ACC112 (cell line): ENCODE results near the gene COL8A1.
A peak's percentile ranks its signal among the peaks of the same experiment; 100 is the strongest.
"Not testable (repeated sequence)": the region's sequence is repeated elsewhere in the genome, so short reads cannot be mapped to it uniquely, and the experiment has no call there.

Source experiments
- H2AFZ ChIP-seq: fragments of 200-600 bp; sonication (generic); one replicate; pipeline ENCODE4 v1.6.0; 2017; ENCODE audit warnings: antibody characterized with exemption, low read length; ENCODE audit not compliant: unreplicated experiment
- H3K27ac ChIP-seq: fragments of 200-600 bp; sonication (generic); 2 replicates; pipeline ENCODE4 v1.5.1; 2014; ENCODE audit warnings: low read depth, mild to moderate bottlenecking, antibody characterized with exemption, low read length, moderate library complexity
- H3K27me3 ChIP-seq: fragments of 200-600 bp; sonication (generic); 2 replicates; pipeline ENCODE4 v1.6.1; 2014; ENCODE audit warnings: mild to moderate bottlenecking, antibody characterized with exemption, low read length, moderate library complexity, mixed read lengths; ENCODE audit not compliant: insufficient read depth
- H3K36me3 ChIP-seq: fragments of 200-600 bp; sonication (generic); 2 replicates; pipeline ENCODE4 v1.6.1; 2016; ENCODE audit warnings: mild to moderate bottlenecking, antibody characterized with exemption, low read length, moderate library complexity, mixed read lengths; ENCODE audit not compliant: insufficient read depth
- H3K4me1 ChIP-seq: fragments of 200-600 bp; sonication (generic); one replicate; pipeline ENCODE4 v1.6.1; 2016; ENCODE audit warnings: low read length, mixed read lengths; ENCODE audit not compliant: insufficient read depth, unreplicated experiment, control insufficient read depth
- H3K4me3 ChIP-seq: fragments of 200-600 bp; sonication (generic); 2 replicates; pipeline ENCODE4 v1.5.1; 2014; ENCODE audit warnings: mild to moderate bottlenecking, low read depth, low read length
- H3K79me2 ChIP-seq: fragments of 200-600 bp; sonication (generic); one replicate; pipeline ENCODE4 v1.6.0; 2016; ENCODE audit warnings: low read length; ENCODE audit not compliant: control insufficient read depth, unreplicated experiment, insufficient read depth

COL8A1 gene

GRCh38 chr3:99638167-99638948, at the start of gene COL8A1:
TSS of gene COL8A1 (plus strand) at chr3:99638594. CDS start at chr3:99790683, 152,089 bp downstream.
- Histone ChIP-seq H3K4me1 (peaks cover 53% of the 10 kb centered on the region), H3K36me3 (peaks cover 9% of the 10 kb centered on the region; the same call in 1 of the 2 replicates), H2AFZ (peak within 1 kb of the TSS; percentile 53), H3K27me3 (no peaks in the 10 kb centered on the region), H3K4me3 (peak within 1 kb of the TSS; percentile 91), H3K79me2 (peaks cover 58% of the 10 kb centered on the region), H3K27ac (peak within 1 kb of the TSS; percentile 94)

DNA sequence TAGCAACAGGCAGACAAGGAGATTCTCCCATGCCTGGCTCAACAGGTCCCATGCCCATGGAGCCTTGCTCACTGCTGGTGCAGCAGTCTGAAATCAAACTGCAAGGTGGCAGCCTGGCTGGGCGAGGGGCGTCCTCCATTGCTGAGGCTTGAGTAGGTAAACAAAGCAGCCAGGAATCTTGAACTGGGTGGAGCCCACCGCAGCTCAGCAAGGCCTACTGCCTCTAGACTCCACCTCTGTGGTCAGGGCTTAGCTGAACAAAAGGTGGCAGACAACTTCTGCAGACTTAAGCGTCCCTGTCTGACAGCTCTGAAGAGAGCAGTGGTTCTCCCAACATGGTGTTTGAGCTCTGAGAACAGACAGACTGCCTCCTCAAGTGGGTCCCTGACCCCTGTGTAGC, 49.2 kb upstream of the COL8A1 start:
- not testable (repeated sequence) for H3K79me2 ChIP-seq, H3K36me3 ChIP-seq, H3K27me3 ChIP-seq, H3K4me1 ChIP-seq, H2AFZ ChIP-seq, H3K27ac ChIP-seq, H3K4me3 ChIP-seq

DNA sequence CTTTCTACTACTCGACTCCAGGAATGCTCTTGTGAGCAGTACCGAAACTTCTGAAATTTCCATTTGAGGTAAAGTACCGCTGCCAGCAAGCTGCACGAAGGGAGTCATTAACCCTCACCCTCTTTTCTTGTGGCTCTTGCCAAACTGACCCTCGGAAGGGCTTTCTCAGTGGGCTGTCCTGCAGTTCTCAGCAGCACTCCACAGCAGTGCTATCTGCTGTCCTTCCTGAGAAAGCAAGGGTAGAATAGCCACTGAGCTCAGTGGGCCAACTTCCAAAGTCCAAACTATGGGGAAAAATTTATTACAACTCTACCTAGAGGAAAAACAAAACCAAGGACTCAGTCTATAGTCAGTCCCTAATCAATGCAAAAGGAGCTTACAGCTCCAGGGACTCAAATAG, 38.5 kb upstream of the COL8A1 start:
- Histone ChIP-seq H3K4me1 (no peaks in the 10 kb centered on the region), H3K36me3 (no peaks in the 10 kb centered on the region), H3K79me2 (no peaks in the 10 kb centered on the region), H3K27ac (no peak overlapping the region), H2AFZ (no peak overlapping the region), H3K27me3 (no peaks in the 10 kb centered on the region), H3K4me3 (no peak overlapping the region)

DNA sequence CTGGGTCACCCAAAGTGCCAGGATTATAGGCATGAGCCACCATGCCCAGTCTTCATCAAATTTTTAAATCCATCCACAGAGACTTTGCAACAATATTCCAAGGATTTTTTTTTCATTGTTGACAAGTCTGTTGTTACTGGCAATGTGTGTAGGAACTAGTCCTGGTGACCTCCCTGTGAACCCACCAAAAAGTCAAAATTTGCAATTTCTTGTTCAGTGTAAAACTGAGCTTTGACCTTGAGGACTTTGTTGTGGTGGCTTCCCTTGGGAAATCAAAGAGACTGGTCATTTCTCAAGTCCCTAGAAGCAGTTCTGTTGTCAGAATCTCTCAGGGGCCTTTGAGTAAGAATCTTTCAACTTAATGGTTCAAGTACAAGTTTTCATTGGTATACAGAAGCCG, 36.9 kb upstream of the COL8A1 start:
- Histone ChIP-seq H3K36me3 (no peaks in the 10 kb centered on the region), H3K4me3 (no peak overlapping the region), H3K27ac (no peak overlapping the region), H3K27me3 (no peaks in the 10 kb centered on the region), H3K79me2 (no peaks in the 10 kb centered on the region), H2AFZ (no peak overlapping the region), H3K4me1 (no peaks in the 10 kb centered on the region)

- Histone ChIP-seq H3K27me3 (no peaks in the 10 kb centered on the region), H3K4me3 (no peak overlapping the region), H2AFZ (no peak overlapping the region), H3K36me3 (no peaks in the 10 kb centered on the region), H3K79me2 (no peaks in the 10 kb centered on the region), H3K4me1 (no peaks in the 10 kb centered on the region), H3K27ac (no peak overlapping the region)
These were observed 36.2 kb upstream of the COL8A1 start for GRCh38 chr3:99602183-99602582.

- Histone ChIP-seq H3K27ac (no peak overlapping the region), H3K36me3 (no peaks in the 10 kb centered on the region), H2AFZ (peak overlapping the region; percentile 31), H3K4me1 (peaks cover 6% of the 10 kb centered on the region), H3K27me3 (no peaks in the 10 kb centered on the region), H3K79me2 (no peaks in the 10 kb centered on the region), H3K4me3 (no peak overlapping the region)
These were observed 31.2 kb upstream of the COL8A1 start for GRCh38 chr3:99607151-99607550.

GRCh38 chr3:99614768-99615167, 23.6 kb upstream of the COL8A1 start:
- Histone ChIP-seq H3K4me3 (no peak overlapping the region), H3K79me2 (no peaks in the 10 kb centered on the region), H3K36me3 (no peaks in the 10 kb centered on the region), H3K4me1 (no peaks in the 10 kb centered on the region), H3K27ac (no peak overlapping the region), H2AFZ (no peak overlapping the region), H3K27me3 (no peaks in the 10 kb centered on the region)

DNA sequence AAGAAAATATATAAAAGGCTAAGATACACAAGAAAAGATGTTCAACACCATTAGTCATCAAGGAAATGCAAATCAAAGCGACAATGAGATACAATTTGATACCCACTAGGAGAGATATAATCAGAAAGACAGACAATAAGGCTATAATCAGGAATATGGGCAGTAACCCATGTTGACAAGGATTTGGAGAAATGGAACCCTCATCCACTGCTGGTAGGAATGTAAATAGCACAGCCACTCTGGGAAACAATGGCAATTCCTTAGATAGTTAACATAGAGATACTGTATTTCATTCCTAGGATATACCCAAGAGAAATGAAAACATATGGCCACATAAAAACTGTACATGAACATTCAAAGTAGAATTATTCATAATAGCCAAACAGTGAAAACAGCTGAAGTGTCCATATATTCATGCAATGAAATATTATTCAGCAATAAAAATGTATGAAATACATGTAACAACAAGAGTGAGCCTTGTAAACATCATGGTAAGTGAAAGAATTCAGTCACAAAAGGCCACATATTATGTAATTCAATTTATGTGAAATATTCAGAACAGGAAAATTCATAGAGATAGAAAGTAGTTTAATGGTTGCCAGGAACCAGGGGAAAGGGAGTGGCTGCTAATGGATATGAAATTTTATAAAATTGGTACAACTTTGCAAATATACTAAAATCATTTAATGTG, 18.2 kb upstream of the COL8A1 start:
- Histone ChIP-seq H3K27me3 (no peaks in the 10 kb centered on the region), H2AFZ (no peak overlapping the region), H3K27ac (no peak overlapping the region), H3K79me2 (no peaks in the 10 kb centered on the region), H3K4me3 (no peak overlapping the region), H3K36me3 (no peaks in the 10 kb centered on the region), H3K4me1 (peaks cover 21% of the 10 kb centered on the region)

DNA sequence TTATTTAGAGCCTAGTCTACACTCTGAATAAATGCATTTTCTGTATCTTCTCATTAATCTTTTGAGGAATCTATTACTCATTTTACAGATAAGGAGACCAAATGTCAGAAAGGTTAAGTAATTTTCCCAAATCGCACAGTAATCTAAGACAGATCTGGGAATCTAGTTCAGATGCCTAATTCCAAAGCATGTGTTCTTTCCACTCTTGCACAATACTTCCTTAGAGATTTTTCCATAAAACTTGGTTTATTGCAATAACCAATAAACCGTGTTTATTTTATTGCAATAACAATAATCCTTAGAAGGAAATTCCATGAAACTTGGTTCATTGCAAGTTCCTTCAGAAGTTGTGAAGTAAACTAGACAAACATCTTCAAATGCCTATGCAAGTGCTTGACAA, 17.4 kb upstream of the COL8A1 start:
- Histone ChIP-seq H2AFZ (no peak overlapping the region), H3K4me1 (peaks cover 28% of the 10 kb centered on the region), H3K27ac (no peak overlapping the region), H3K27me3 (no peaks in the 10 kb centered on the region), H3K4me3 (no peak overlapping the region), H3K79me2 (no peaks in the 10 kb centered on the region), H3K36me3 (no peaks in the 10 kb centered on the region)

GRCh38 chr3:99624496-99625236, 13.7 kb upstream of the COL8A1 start:
- Histone ChIP-seq H3K27me3 (no peaks in the 10 kb centered on the region), H3K79me2 (no peaks in the 10 kb centered on the region), H3K27ac (peak overlapping the region; percentile 85), H3K4me3 (no peak overlapping the region), H3K4me1 (peaks cover 50% of the 10 kb centered on the region), H2AFZ (no peak overlapping the region), H3K36me3 (no peaks in the 10 kb centered on the region)
